A673 (cell line): ENCODE data around the gene BAIAP2L2. TPM values are rescaled to one million over a fixed set of nuclear protein-coding genes. Genes with fewer than 3 reads are reported as not detected.

Experiments used
- BruUV-seq: library from RNA; stranded (reverse); fragments of 400-500 nt; replicated peaks from 2 replicates; lab custom pipeline; 2021; lab: Mats Ljungman, UMichigan
- CTCF ChIA-PET: fragments of 300-600 bp; sonication (Branson Sonifier 250); formaldehyde crosslinking; loops from one replicate; lab custom pipeline; 2022; ENCODE audit warnings: antibody characterized with exemption; lab: Charles Lee
- POLR2A ChIA-PET: fragments of 300-600 bp; sonication (Branson Sonifier 250); formaldehyde crosslinking; loops from one replicate; lab custom pipeline; 2022; ENCODE audit warnings: antibody characterized with exemption; ENCODE audit not compliant: low non-redundant PET; lab: Charles Lee
- DNase-seq: peaks from one replicate; pipeline ENCODE4 v3.0.0-alpha.2; 2015; ENCODE audit warnings: low spot score
- H3K27ac ChIP-seq: fragments of 200-600 bp; sonication (generic); 2 replicates; pipeline ENCODE4 v1.5.1; 2016; ENCODE audit warnings: mixed run types, low read depth, mild to moderate bottlenecking, mixed read lengths, antibody characterized with exemption, low read length; ENCODE audit not compliant: poor library complexity, severe bottlenecking
- H3K27me3 ChIP-seq: fragments of 200-600 bp; sonication (generic); replicated peaks from 2 replicates; pipeline ENCODE4 v1.6.1; 2017; ENCODE audit warnings: mixed run types, low read depth, mild to moderate bottlenecking, mixed read lengths, antibody characterized with exemption, low read length; ENCODE audit not compliant: insufficient read depth, poor library complexity
- H3K36me3 ChIP-seq: fragments of 200-600 bp; sonication (generic); 2 replicates; pipeline ENCODE4 v1.6.1; 2016; ENCODE audit warnings: mixed run types, mild to moderate bottlenecking, mixed read lengths, antibody characterized with exemption, low read length; ENCODE audit not compliant: insufficient read depth, poor library complexity, severe bottlenecking
- H3K4me1 ChIP-seq: fragments of 200-600 bp; sonication (generic); 2 replicates; pipeline ENCODE4 v1.6.1; 2017; ENCODE audit warnings: mixed run types, mild to moderate bottlenecking, mixed read lengths, antibody characterized with exemption, low read length; ENCODE audit not compliant: insufficient read depth, poor library complexity, severe bottlenecking
- H3K4me3 ChIP-seq: fragments of 200-600 bp; sonication (generic); 2 replicates; pipeline ENCODE4 v1.5.1; 2016; ENCODE audit warnings: low read depth, mixed run types, mild to moderate bottlenecking, mixed read lengths, low read length; ENCODE audit not compliant: poor library complexity, severe bottlenecking
- H3K9me3 ChIP-seq: fragments of 200-600 bp; sonication (generic); 2 replicates; pipeline ENCODE4 v1.6.1; 2016; ENCODE audit warnings: mixed run types, low read depth, mild to moderate bottlenecking, mixed read lengths, antibody characterized with exemption, low read length; ENCODE audit not compliant: poor library complexity, severe bottlenecking
- CTCF ChIP-seq: fragments of 300-800, 200-600 bp; sonication (generic); conservative IDR thresholded peaks from 2 replicates; pipeline ENCODE4 v1.5.1; 2017; ENCODE audit warnings: low read depth, mild to moderate bottlenecking, antibody characterized with exemption, low read length, moderate library complexity, mixed read lengths
- EZH2 ChIP-seq: fragments of 200-600 bp; sonication (generic); IDR thresholded peaks from 2 replicates; pipeline ENCODE4 v1.6.1; 2017; ENCODE audit warnings: borderline replicate concordance, low read depth, mild to moderate bottlenecking, mixed read lengths, antibody characterized with exemption, low read length; ENCODE audit not compliant: poor library complexity, severe bottlenecking
- intact Hi-C: fragments of 100-400 bp; cut with micrococcal nuclease; formaldehyde crosslinking; loops from one replicate; pipeline ENCODE4 v1.10.0; 2022; ENCODE audit not compliant: unreplicated experiment
- total RNA-seq: library from RNA; stranded (reverse); gene quantifications from 2 replicates; pipeline ENCODE4 v1.2.3, GENCODE V29; 2021

BAIAP2L2 gene
- total RNA-seq, 1 experiment from 2014 or later, result 2.5 TPM

DNA sequence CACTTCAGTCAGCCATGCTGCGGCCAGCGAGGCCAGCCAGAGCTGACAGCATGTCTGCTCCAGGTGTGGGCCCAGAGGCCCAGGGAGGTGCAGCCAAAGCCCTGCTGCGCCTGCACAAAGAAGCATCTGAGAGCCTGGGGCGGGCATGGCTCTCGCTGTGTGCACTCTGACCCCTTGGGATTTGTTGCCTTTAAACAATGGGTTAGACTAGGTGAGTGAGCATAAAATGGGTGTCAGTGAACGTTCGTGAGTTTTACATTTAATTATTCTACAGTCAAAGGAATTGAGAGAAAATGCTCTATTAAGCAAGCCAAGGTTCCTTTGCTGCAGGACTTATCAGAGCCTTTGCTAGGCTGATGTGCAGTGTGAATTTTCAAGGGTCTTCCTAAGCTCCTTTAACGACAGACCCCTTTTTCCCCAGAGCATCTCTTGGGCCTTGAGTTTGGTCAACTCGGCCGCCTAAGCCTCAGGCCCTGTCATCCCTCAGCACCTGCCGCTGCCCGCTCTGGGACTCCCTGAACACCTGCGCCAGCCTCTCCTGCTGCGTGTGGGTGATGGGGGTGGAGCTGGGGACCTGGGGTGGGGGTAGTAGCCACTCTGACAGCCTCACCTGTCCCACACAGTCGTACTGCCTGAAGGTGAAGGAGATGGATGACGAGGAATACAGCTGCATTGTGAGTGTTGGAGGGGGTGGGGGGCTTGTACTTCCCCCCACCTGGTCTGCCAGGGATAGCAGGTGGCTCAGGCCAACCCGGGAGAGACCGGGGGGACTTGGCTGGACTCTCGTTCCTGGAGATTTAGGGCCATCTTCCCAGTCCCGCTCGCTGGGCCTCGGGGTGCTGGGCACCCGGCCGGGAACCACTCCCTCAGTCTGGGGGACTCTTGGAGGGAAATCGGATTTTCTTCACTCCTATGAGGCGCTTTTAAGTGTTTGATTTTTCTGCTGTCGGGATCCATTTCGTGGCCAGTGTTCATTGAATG is 37.0 kb downstream of the BAIAP2L2 start:
- BruUV-seq, result no TSS peak
- H3K9me3 ChIP-seq, result no peaks in the 10 kb centered on the region
- no peak overlapping the region for H3K27ac ChIP-seq
- intact Hi-C loops, result no loop called here
- H3K36me3 ChIP-seq, result no peaks in the 10 kb centered on the region
- TF ChIP-seq EZH2, result no peak
- no peak for TF ChIP-seq CTCF
- ChIA-PET POLR2A (no interaction called here), CTCF (no interaction called here)
- H3K27me3 ChIP-seq, result no peaks in the 10 kb centered on the region
- no peaks in the 10 kb centered on the region for H3K4me1 ChIP-seq
- DNase-seq, result no peak
- no peak overlapping the region for H3K4me3 ChIP-seq

- no peaks in the 10 kb centered on the region for H3K36me3 ChIP-seq
- H3K27me3 ChIP-seq, result no peaks in the 10 kb centered on the region
- H3K4me1 ChIP-seq, result no peaks in the 10 kb centered on the region
- CTCF ChIA-PET, result no interaction called here
- H3K27ac ChIP-seq, result no peak overlapping the region
- no peak overlapping the region for H3K4me3 ChIP-seq
- no peaks in the 10 kb centered on the region for H3K9me3 ChIP-seq
- no peak for TF ChIP-seq EZH2
- no peak for TF ChIP-seq CTCF
- BruUV-seq, result no TSS peak
- POLR2A ChIA-PET, result no interaction called here
- no peak for DNase-seq
- intact Hi-C loops, result no loop called here
Observed at GRCh38 chr22:38072322-38073149, 37.9 kb downstream of the BAIAP2L2 start.

GRCh38 chr22:38071421-38072321 is 38.8 kb downstream of the BAIAP2L2 start:
- intact Hi-C loops, result no loop called here
- POLR2A ChIA-PET, result no interaction called here
- no peak for DNase-seq
- Histone ChIP-seq H3K27me3 (no peaks in the 10 kb centered on the region), H3K9me3 (no peaks in the 10 kb centered on the region), H3K4me3 (no peak overlapping the region), H3K36me3 (no peaks in the 10 kb centered on the region), H3K27ac (no peak overlapping the region), H3K4me1 (no peaks in the 10 kb centered on the region)
- TF ChIP-seq EZH2, result no peak
- no peak for TF ChIP-seq CTCF
- no TSS peak for BruUV-seq
- CTCF ChIA-PET, result no interaction called here
